AG10803 (cell line): ENCODE results near the gene SGO2.
"Not testable (repeated sequence)": the region's sequence is repeated elsewhere in the genome, so short reads cannot be mapped to it uniquely, and the experiment has no call there.

Experiments used
- DNase-seq: peaks from one replicate; pipeline ENCODE4 v3.0.0; 2010; ENCODE audit warnings: low read depth
- H3K4me3 ChIP-seq: 2 replicates; pipeline ENCODE4 v1.5.1; 2011; ENCODE audit warnings: mild to moderate bottlenecking, low read length, control low read depth
- CTCF ChIP-seq: conservative IDR thresholded peaks from 2 replicates; pipeline ENCODE4 v1.5.1; 2011; ENCODE audit warnings: mild to moderate bottlenecking, low read length, control low read depth, inconsistent platforms

Gene SGO2

GRCh38 chr2:200538139-200538538 is 12.1 kb downstream of the SGO2 start:
- TF ChIP-seq CTCF = no peak
- H3K4me3 ChIP-seq = no peak overlapping the region
- no peak for DNase-seq

- no peak overlapping the region for H3K4me3 ChIP-seq
- TF ChIP-seq CTCF = no peak
- DNase-seq = no peak
Observed at GRCh38 chr2:200540793-200541192, 14.8 kb downstream of the SGO2 start.

- not testable (repeated sequence) for DNase-seq, H3K4me3 ChIP-seq
Observed at GRCh38 chr2:200566596-200566995, 40.6 kb downstream of the SGO2 start.

GRCh38 chr2:200567932-200568331 is 41.9 kb downstream of the SGO2 start:
- DNase-seq = no peak
- TF ChIP-seq CTCF = no peak
- no peak overlapping the region for H3K4me3 ChIP-seq

GRCh38 chr2:200575957-200576356 is 50.0 kb downstream of the SGO2 start:
- H3K4me3 ChIP-seq = no peak overlapping the region
- TF ChIP-seq CTCF = peak; percentile 61
- DNase-seq = peak; percentile 20

GRCh38 chr2:200577027-200577426 is 51.0 kb downstream of the SGO2 start:
- no peak overlapping the region for H3K4me3 ChIP-seq
- TF ChIP-seq CTCF = peak; percentile 20; the same call in 1 of the 2 replicates
- no peak for DNase-seq

GRCh38 chr2:200578778-200579177 is 52.8 kb downstream of the SGO2 start:
- TF ChIP-seq CTCF = peak; percentile 61
- DNase-seq = peak; percentile 40
- H3K4me3 ChIP-seq = no peak overlapping the region

GRCh38 chr2:200584639-200585038 is 58.6 kb downstream of the SGO2 start:
- no peak for DNase-seq
- no peak overlapping the region for H3K4me3 ChIP-seq
- no peak for TF ChIP-seq CTCF
